ENCODE data around the gene GSN. TPM values are rescaled to one million over a fixed set of nuclear protein-coding genes. Genes with fewer than 3 reads are reported as not detected.

The GSN gene
- total RNA-seq = 1 to 10 TPM; 2.6 to 2.9 TPM

- POLR2A ChIA-PET = interaction anchor here (2.1 kb wide), 1 partner anchor 11 kb away, joined by 9 read pairs; no protein-coding TSS in a partner anchor
These were observed at the start of gene GSN for GRCh38 chr9:121267689-121268597. Gene GSN, plus strand, starts transcription at chr9:121268162. Its CDS starts 33,810 bp downstream, at chr9:121301972.

GRCh38 chr9:121218357-121219027 lies 49.5 kb upstream of the GSN start:
- Mint-ChIP-seq H3K4me1 (ENCODE audit: low read depth) (peaks cover 3% of the 10 kb centered on the region), H3K27ac (no peak overlapping the region), H3K4me3 (no peak overlapping the region), H3K36me3 (no peaks in the 10 kb centered on the region), H3K27me3 (no peaks in the 10 kb centered on the region), H3K9me3 (no peaks in the 10 kb centered on the region)
- DNase-seq = no peak
- CTCF ChIA-PET = interaction anchor here (0.8 to 1.6 kb wide), 3 partner anchors 102 to 186 kb away, joined by 3 to 4 read pairs (median 3); no protein-coding TSS in a partner anchor
- POLR2A ChIA-PET = no interaction called here
- intact Hi-C loops (cut with micrococcal nuclease) = no loop called here

More at GRCh38 chr9:121267689-121268597, at the start of gene GSN:
- DNase-seq = peak; percentile 66
- peaks cover 14% of the 10 kb centered on the region for H3K27me3 Mint-ChIP-seq
- intact Hi-C loops (cut with micrococcal nuclease) = no loop called here
- H3K4me3 Mint-ChIP-seq = peak within 1 kb of the TSS; percentile 58
- H3K4me1 Mint-ChIP-seq (ENCODE audit: low read depth) = peaks cover 13% of the 10 kb centered on the region
- H3K9me3 Mint-ChIP-seq = no peaks in the 10 kb centered on the region
- CTCF ChIA-PET = interaction anchor here (0.8 to 3.1 kb wide), 4 partner anchors 10 to 55 kb away, joined by 3 to 27 read pairs (median 8); no protein-coding TSS in a partner anchor
- H3K36me3 Mint-ChIP-seq = no peaks in the 10 kb centered on the region
- H3K27ac Mint-ChIP-seq = no peak within 1 kb of the TSS

GRCh38 chr9:121219530-121219929 lies 48.4 kb upstream of the GSN start:
- CTCF ChIA-PET = no interaction called here
- H3K36me3 Mint-ChIP-seq = no peaks in the 10 kb centered on the region

GRCh38 chr9:121220996-121221663 lies 46.8 kb upstream of the GSN start:
- no peak for DNase-seq
- no peak overlapping the region for H3K4me3 Mint-ChIP-seq
- H3K27me3 Mint-ChIP-seq = no peaks in the 10 kb centered on the region
- ChIA-PET POLR2A (no interaction called here), CTCF (interaction anchor here (1.1 to 4.3 kb wide), 2 partner anchors 8 to 98 kb away, joined by 3 to 24 read pairs; no protein-coding TSS in a partner anchor)
- no peaks in the 10 kb centered on the region for H3K36me3 Mint-ChIP-seq
- H3K9me3 Mint-ChIP-seq = no peaks in the 10 kb centered on the region
- intact Hi-C loops (cut with micrococcal nuclease) = no loop called here
- H3K4me1 Mint-ChIP-seq (ENCODE audit: low read depth) = peaks cover 3% of the 10 kb centered on the region
- H3K27ac Mint-ChIP-seq = no peak overlapping the region

More at GRCh38 chr9:121219530-121219929, 48.4 kb upstream of the GSN start:
- H3K9me3 Mint-ChIP-seq = no peaks in the 10 kb centered on the region
- intact Hi-C loops (cut with micrococcal nuclease) = no loop called here
- H3K27me3 Mint-ChIP-seq = no peaks in the 10 kb centered on the region
- H3K4me1 Mint-ChIP-seq (ENCODE audit: low read depth) = peaks cover 3% of the 10 kb centered on the region
- no peak overlapping the region for H3K27ac Mint-ChIP-seq
- POLR2A ChIA-PET = interaction anchor here (0.6 kb wide), 1 partner anchor 10 kb away, joined by 3 read pairs; no protein-coding TSS in a partner anchor
- H3K4me3 Mint-ChIP-seq = no peak overlapping the region
- DNase-seq = no peak

GRCh38 chr9:121221664-121222055 lies 46.3 kb upstream of the GSN start:
- Mint-ChIP-seq H3K27ac (no peak overlapping the region), H3K27me3 (no peaks in the 10 kb centered on the region), H3K4me3 (no peak overlapping the region), H3K4me1 (ENCODE audit: low read depth) (peaks cover 3% of the 10 kb centered on the region), H3K9me3 (no peaks in the 10 kb centered on the region), H3K36me3 (no peaks in the 10 kb centered on the region)
- intact Hi-C loops (cut with micrococcal nuclease) = no loop called here
- ChIA-PET CTCF (interaction anchor here (1.1 to 4.3 kb wide), 2 partner anchors 8 to 98 kb away, joined by 3 to 24 read pairs; no protein-coding TSS in a partner anchor), POLR2A (no interaction called here)
- DNase-seq = no peak

- DNase-seq = no peak
- no peak overlapping the region for H3K27ac Mint-ChIP-seq
- H3K4me3 Mint-ChIP-seq = no peak overlapping the region
- peaks cover 3% of the 10 kb centered on the region for H3K4me1 Mint-ChIP-seq (ENCODE audit: low read depth)
- ChIA-PET POLR2A (no interaction called here), CTCF (interaction anchor here (0.6 to 4.3 kb wide), 10 partner anchors 9 to 182 kb away, joined by 3 to 24 read pairs (median 3); no protein-coding TSS in a partner anchor)
- H3K27me3 Mint-ChIP-seq = no peaks in the 10 kb centered on the region
- no peaks in the 10 kb centered on the region for H3K9me3 Mint-ChIP-seq
- intact Hi-C loops (cut with micrococcal nuclease) = no loop called here
- H3K36me3 Mint-ChIP-seq = no peaks in the 10 kb centered on the region
These were observed 45.3 kb upstream of the GSN start for GRCh38 chr9:121222524-121223171.

- no peaks in the 10 kb centered on the region for H3K4me1 Mint-ChIP-seq (ENCODE audit: low read depth)
- no peak overlapping the region for H3K4me3 Mint-ChIP-seq
- intact Hi-C loops (cut with micrococcal nuclease) = no loop called here
- POLR2A ChIA-PET = no interaction called here
- no peaks in the 10 kb centered on the region for H3K9me3 Mint-ChIP-seq
- CTCF ChIA-PET = no interaction called here
- DNase-seq = no peak
- no peak overlapping the region for H3K27ac Mint-ChIP-seq
- H3K27me3 Mint-ChIP-seq = no peaks in the 10 kb centered on the region
- no peaks in the 10 kb centered on the region for H3K36me3 Mint-ChIP-seq
These were observed 42.7 kb upstream of the GSN start for GRCh38 chr9:121225240-121225639.

- no peaks in the 10 kb centered on the region for H3K4me1 Mint-ChIP-seq (ENCODE audit: low read depth)
- POLR2A ChIA-PET = no interaction called here
- H3K27ac Mint-ChIP-seq = no peak overlapping the region
- H3K9me3 Mint-ChIP-seq = no peaks in the 10 kb centered on the region
- no peaks in the 10 kb centered on the region for H3K36me3 Mint-ChIP-seq
- intact Hi-C loops (cut with micrococcal nuclease) = no loop called here
- no peaks in the 10 kb centered on the region for H3K27me3 Mint-ChIP-seq
- CTCF ChIA-PET = interaction anchor here (1.1 to 1.6 kb wide), 2 partner anchors 13 to 52 kb away, joined by 3 to 4 read pairs; no protein-coding TSS in a partner anchor
- DNase-seq = no peak
- no peak overlapping the region for H3K4me3 Mint-ChIP-seq
These were observed 41.8 kb upstream of the GSN start for GRCh38 chr9:121226175-121226574.

GRCh38 chr9:121227862-121228261 lies 40.1 kb upstream of the GSN start:
- no peaks in the 10 kb centered on the region for H3K9me3 Mint-ChIP-seq
- H3K27me3 Mint-ChIP-seq = no peaks in the 10 kb centered on the region
- no peak for DNase-seq
- CTCF ChIA-PET = no interaction called here
- H3K27ac Mint-ChIP-seq = no peak overlapping the region
- H3K36me3 Mint-ChIP-seq = peaks cover 3% of the 10 kb centered on the region
- POLR2A ChIA-PET = no interaction called here
- intact Hi-C loops (cut with micrococcal nuclease) = no loop called here
- no peaks in the 10 kb centered on the region for H3K4me1 Mint-ChIP-seq (ENCODE audit: low read depth)
- no peak overlapping the region for H3K4me3 Mint-ChIP-seq

- no peak for DNase-seq
- Mint-ChIP-seq H3K36me3 (peaks cover 3% of the 10 kb centered on the region), H3K27me3 (no peaks in the 10 kb centered on the region), H3K4me3 (no peak overlapping the region), H3K4me1 (ENCODE audit: low read depth) (no peaks in the 10 kb centered on the region), H3K27ac (no peak overlapping the region), H3K9me3 (no peaks in the 10 kb centered on the region)
- ChIA-PET POLR2A (interaction anchor here (0.7 kb wide), 1 partner anchor 10 kb away, joined by 3 read pairs; no protein-coding TSS in a partner anchor), CTCF (interaction anchor here (1.0 kb wide), 1 partner anchor 29 kb away, joined by 3 read pairs; the partner anchor contains the start of gene RAB14)
- intact Hi-C loops (cut with micrococcal nuclease) = no loop called here
These were observed 37.7 kb upstream of the GSN start for GRCh38 chr9:121230256-121230655.

- Mint-ChIP-seq H3K27me3 (no peaks in the 10 kb centered on the region), H3K4me1 (ENCODE audit: low read depth) (no peaks in the 10 kb centered on the region), H3K27ac (no peak overlapping the region), H3K9me3 (no peaks in the 10 kb centered on the region), H3K36me3 (peaks cover 3% of the 10 kb centered on the region), H3K4me3 (no peak overlapping the region)
- ChIA-PET POLR2A (no interaction called here), CTCF (interaction anchor here (1.0 kb wide), 1 partner anchor 9 kb away, joined by 3 read pairs; no protein-coding TSS in a partner anchor)
- intact Hi-C loops (cut with micrococcal nuclease) = no loop called here
- DNase-seq = no peak
These were observed 35.7 kb upstream of the GSN start for GRCh38 chr9:121232251-121232650.
